NCI-H2227 (cell line): ENCODE data around the gene TEKT4.
"Not testable (repeated sequence)": the region's sequence is repeated elsewhere in the genome, so short reads cannot be mapped to it uniquely, and the experiment has no call there.

ENCODE experiments used
- DNase-seq: peaks from one replicate; lab custom pipeline; 2025; ENCODE audit not compliant: unreplicated experiment; lab: John Stamatoyannopoulos, UW

Gene TEKT4

GRCh38 chr2:94875820-94876522 is 4.7 kb downstream of the TEKT4 start:
- DNase-seq = no peak

GRCh38 chr2:94876523-94876863 is 5.3 kb downstream of the TEKT4 start:
- no peak for DNase-seq

DNA sequence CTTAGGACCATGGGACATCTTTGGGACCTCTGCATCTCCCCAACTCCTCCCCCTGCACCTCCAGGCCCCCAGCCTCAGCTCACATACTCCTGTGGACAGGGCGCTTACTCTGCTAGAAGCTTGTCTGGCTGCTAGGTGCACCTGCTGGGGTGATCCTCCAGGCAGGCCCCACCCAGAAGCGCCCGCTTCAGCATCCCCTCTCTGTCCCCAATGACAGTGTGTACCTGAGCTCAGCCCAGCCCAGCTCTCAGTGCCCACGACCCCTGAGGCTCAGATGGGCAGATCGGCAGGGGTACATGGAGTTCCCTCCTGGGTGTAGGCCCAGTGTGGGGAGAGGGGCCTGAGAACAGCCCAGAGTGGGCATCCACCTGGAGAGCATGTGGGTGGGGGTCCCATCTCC is 5.9 kb downstream of the TEKT4 start:
- no peak for DNase-seq

- DNase-seq = not testable (repeated sequence)
Measured at GRCh38 chr2:94878575-94878974, 7.3 kb downstream of the TEKT4 start.

DNA sequence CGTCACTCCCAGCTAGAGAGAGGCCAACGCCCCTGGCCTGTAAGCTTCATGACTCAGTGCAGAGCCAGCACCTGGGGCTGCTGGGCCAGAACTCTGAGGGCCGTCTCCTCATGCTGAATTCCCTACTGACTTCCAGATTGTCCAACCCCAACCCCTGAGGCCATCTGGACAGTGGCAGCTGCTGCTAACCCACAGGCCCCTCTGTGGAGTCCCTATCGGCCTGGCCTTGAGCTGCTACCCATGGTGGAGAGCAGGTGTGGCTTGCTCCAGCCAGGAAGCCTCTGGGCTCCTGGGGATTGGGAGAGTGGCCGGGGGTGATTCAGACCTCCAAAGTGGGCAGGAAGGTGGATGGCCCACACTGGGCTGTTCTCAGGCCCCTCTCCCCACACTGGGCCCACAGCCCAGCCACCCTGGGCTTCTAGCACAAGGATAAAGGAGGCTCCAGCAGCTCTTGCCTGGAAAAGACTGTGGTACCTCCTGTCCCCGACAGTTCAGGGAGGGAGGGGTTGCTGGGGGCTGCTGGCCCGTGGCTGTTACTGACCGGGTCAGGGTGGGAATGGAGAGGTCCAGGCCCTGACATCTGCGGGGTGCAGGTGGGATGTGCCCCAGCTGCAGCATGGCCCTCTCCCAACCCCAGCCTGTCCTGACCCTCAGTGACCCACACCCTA is 8.2 kb downstream of the TEKT4 start:
- DNase-seq = no peak

DNA sequence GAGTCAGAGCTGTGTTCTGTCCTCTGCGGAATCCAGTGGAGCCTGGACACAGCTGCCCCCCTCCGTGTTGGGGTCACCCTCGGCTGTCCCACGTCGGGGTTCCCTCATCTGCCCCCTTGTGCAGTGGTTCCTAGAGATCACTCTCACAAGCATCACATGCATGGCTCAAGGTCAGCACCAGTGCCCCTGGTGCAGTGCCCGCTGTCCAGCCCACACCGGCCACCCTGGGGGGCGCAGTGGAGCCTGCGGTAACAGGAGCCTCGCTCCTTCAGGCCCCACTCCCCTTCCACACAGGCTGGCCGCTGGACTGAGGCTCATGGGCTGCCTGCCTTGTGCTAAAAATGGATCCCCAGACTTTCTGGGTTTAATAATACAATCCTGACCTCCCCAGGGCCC is 8.8 kb downstream of the TEKT4 start:
- no peak for DNase-seq

GRCh38 chr2:94880507-94880906 is 9.3 kb downstream of the TEKT4 start:
- no peak for DNase-seq

DNA sequence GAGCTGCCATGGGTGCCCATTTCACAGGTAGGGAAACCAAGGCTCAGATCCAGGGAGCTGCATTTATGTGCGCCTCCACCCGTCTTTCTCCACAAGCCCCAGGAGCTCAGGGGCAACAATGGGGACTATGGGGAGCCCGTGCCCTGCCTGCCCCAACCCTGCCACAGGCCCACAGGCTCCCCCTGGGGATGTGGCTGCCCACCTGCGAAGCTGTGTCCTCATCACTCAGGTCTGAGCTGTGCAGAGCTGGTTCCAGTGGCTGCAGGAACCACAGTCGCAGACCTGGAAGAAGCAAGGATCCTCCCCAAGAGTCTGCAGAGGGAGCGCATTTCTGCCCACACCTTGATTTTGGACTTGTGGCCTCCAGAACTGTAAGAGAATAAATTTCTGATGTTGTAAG is 9.8 kb downstream of the TEKT4 start:
- no peak for DNase-seq

DNA sequence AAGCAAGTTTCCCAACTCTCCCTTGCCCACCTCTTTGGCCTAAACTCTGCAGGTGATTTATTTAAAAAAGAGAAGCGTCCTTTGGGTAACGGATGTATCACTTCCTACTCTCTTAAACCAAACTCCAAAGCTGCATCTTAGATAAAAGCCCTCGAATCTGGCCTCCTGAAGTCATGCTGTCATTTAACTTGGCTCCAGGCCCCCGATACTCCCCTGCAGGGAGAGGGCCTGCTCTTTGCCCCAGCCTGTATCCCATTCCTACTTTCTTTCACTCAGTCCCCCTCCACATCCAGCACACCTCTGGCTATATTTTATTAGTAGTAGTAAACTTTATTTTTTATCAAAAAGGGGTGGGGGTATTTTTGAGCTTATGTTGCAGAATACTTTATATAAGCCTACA is 19.0 kb downstream of the TEKT4 start:
- no peak for DNase-seq

DNA sequence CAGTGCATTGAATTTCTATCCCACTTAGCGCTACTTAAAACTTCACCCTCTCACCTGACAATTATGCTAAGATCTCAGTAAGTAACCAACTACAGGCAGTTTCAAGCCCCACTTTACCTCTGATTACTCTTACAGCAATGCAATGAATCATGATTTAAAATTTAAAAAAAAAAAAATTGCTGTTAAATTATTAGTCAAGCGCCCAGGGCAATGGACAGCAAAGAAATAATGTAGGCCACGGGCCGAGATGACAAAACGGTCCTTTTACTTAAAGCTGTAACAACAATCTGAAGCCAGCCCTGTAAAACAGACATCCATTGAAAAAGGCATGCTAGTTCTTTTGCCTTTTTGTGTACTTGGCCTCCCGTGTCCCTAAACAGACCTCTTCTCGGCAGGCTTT is 24.0 kb downstream of the TEKT4 start:
- DNase-seq = not testable (repeated sequence)

DNA sequence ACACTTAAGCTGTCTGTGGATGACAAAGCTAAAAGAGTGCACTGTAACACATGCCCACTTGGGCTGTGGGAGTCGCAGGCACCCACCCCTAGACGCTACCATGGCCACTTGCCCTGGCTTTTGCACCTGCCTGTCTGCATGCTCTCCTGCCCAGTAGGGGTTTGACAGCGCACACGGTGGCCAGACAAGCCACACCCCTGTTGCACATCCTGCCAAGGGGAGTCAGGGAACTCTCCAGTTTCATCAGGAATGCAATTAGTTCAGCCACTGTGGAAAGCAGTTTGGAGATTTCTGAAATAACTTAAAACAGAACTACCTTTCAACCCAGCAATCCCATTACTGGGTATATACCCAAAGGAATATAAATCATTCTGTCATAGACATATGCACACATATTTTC is 35.7 kb downstream of the TEKT4 start:
- not testable (repeated sequence) for DNase-seq

DNA sequence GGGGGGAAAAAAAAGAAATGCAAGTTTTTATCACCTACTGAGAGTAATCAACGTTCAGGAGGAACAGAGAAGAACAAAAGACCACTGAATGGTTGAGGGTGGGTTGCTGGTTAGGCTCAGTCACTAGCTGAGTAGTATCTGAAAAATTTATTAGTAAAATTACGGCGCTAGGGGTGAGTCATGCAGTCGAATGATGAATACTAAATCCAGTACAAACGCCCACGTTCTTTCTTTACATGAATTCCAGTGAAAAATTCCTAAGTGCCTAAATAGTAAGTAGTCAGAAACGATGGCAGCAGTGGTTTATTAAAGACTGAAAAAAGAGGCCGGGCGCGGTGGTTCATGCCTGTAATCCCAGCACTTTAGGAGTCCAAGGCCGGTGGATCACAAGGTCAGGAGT is 52.0 kb downstream of the TEKT4 start:
- DNase-seq = no peak

- DNase-seq = not testable (repeated sequence)
Measured at GRCh38 chr2:94924999-94925398, 53.8 kb downstream of the TEKT4 start.
